Progenitor cell of endocrine pancreas (in vitro differentiated cells): ENCODE measurements around the gene CTNNA1. TPM values are rescaled to one million over a fixed set of nuclear protein-coding genes. Genes with fewer than 3 reads are reported as not detected.

ENCODE experiments used
- DNase-seq: peaks from one replicate; pipeline ENCODE4 v3.0.0; 2021; ENCODE audit warnings: low spot score; ENCODE audit not compliant: unreplicated experiment
- H3K27ac Mint-ChIP-seq: 2 replicates; pipeline ENCODE4 v1.8.0; 2021; ENCODE audit warnings: mild to moderate bottlenecking, moderate library complexity, mixed read lengths
- H3K27me3 Mint-ChIP-seq: 2 replicates; pipeline ENCODE4 v1.8.0; 2021; ENCODE audit warnings: mixed read lengths
- H3K36me3 Mint-ChIP-seq: 2 replicates; pipeline ENCODE4 v1.8.0; 2022; ENCODE audit warnings: mixed read lengths; ENCODE audit not compliant: insufficient read depth
- H3K4me1 Mint-ChIP-seq: 2 replicates; pipeline ENCODE4 v1.8.0; 2021; ENCODE audit warnings: low read depth, mixed read lengths
- H3K4me3 Mint-ChIP-seq: 2 replicates; pipeline ENCODE4 v1.8.0; 2021; ENCODE audit warnings: low read depth, mild to moderate bottlenecking, moderate library complexity, mixed read lengths
- H3K9me3 Mint-ChIP-seq: 2 replicates; pipeline ENCODE4 v1.8.0; 2021; ENCODE audit warnings: low read depth, mixed read lengths
- CTCF ChIP-seq: fragments of 200-600 bp; sonication (generic); IDR thresholded peaks from one replicate; pipeline ENCODE4 v1.5.0; 2021; ENCODE audit warnings: antibody characterized with exemption, mild to moderate bottlenecking; ENCODE audit not compliant: unreplicated experiment
- total RNA-seq: library from RNA; stranded (reverse); gene quantifications from 2 replicates; pipeline ENCODE4 v1.2.1, GENCODE V29; 2021

The CTNNA1 gene
- total RNA-seq, 1 donor from 2014 or later, result 394 TPM

- no peak for TF ChIP-seq CTCF
- H3K4me1 Mint-ChIP-seq, result peaks cover 2% of the 10 kb centered on the region
- no peaks in the 10 kb centered on the region for H3K9me3 Mint-ChIP-seq
- peaks cover 2% of the 10 kb centered on the region for H3K36me3 Mint-ChIP-seq
- H3K4me3 Mint-ChIP-seq, result no peak overlapping the region
- DNase-seq, result no peak
- H3K27me3 Mint-ChIP-seq, result no peaks in the 10 kb centered on the region
- no peak overlapping the region for H3K27ac Mint-ChIP-seq
These were observed 224.9 kb downstream of the CTNNA1 start for GRCh38 chr5:138978080-138978479.

GRCh38 chr5:138978581-138978980 is 225.4 kb downstream of the CTNNA1 start:
- DNase-seq, result no peak
- TF ChIP-seq CTCF, result no peak
- Mint-ChIP-seq H3K27ac (no peak overlapping the region), H3K27me3 (no peaks in the 10 kb centered on the region), H3K4me3 (no peak overlapping the region), H3K9me3 (no peaks in the 10 kb centered on the region), H3K4me1 (peaks cover 2% of the 10 kb centered on the region), H3K36me3 (peaks cover 2% of the 10 kb centered on the region)

GRCh38 chr5:138979684-138980280 is 226.6 kb downstream of the CTNNA1 start:
- Mint-ChIP-seq H3K9me3 (no peaks in the 10 kb centered on the region), H3K27me3 (no peaks in the 10 kb centered on the region), H3K4me1 (no peaks in the 10 kb centered on the region), H3K4me3 (no peak overlapping the region), H3K36me3 (peaks cover 2% of the 10 kb centered on the region), H3K27ac (no peak overlapping the region)
- DNase-seq, result no peak
- no peak for TF ChIP-seq CTCF

GRCh38 chr5:138980441-138980840 is 227.2 kb downstream of the CTNNA1 start:
- no peak for DNase-seq
- no peak overlapping the region for H3K27ac Mint-ChIP-seq
- H3K4me1 Mint-ChIP-seq, result peaks cover 2% of the 10 kb centered on the region
- H3K4me3 Mint-ChIP-seq, result no peak overlapping the region
- H3K9me3 Mint-ChIP-seq, result no peaks in the 10 kb centered on the region
- no peak for TF ChIP-seq CTCF
- H3K27me3 Mint-ChIP-seq, result no peaks in the 10 kb centered on the region
- peaks cover 2% of the 10 kb centered on the region for H3K36me3 Mint-ChIP-seq

- Mint-ChIP-seq H3K4me1 (peaks cover 6% of the 10 kb centered on the region), H3K27ac (no peak overlapping the region), H3K36me3 (peaks cover 2% of the 10 kb centered on the region), H3K27me3 (no peaks in the 10 kb centered on the region), H3K4me3 (no peak overlapping the region), H3K9me3 (no peaks in the 10 kb centered on the region)
- no peak for TF ChIP-seq CTCF
- DNase-seq, result no peak
These were observed 227.9 kb downstream of the CTNNA1 start for GRCh38 chr5:138981131-138981530.
